GM20000 (cell line): ENCODE results near the gene GRID2.

Experiments
- DNase-seq: peaks from one replicate; pipeline ENCODE4 v3.0.0; 2012; ENCODE audit warnings: low spot score
- TF ChIP-seq, protein P1 (sequence below): IDR thresholded peaks from 2 replicates; pipeline ENCODE4 v1.5.1; 2012; ENCODE audit warnings: mild to moderate bottlenecking, control low read depth; ENCODE audit errors: extremely low read depth, missing control alignments

GRID2 gene

DNA sequence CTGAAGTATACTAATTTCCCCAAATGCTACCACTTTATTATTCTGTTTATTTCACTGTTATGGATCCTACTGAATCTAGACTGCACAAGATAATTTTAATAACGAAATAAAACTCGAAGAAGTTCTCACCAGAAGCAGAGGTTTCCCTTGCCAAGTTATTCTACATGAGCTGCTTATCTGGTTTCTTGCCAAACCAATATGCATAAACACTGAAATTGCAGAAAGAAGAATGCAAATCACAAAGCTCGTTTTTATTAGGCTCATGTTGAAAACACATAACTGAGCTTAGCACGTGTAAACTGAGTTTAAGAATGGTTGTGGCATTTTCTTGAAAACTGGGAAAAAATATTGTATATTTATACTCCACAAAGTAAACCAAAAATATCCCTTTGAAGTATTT lies 35.9 kb downstream of the GRID2 start:
- no peak for DNase-seq
- TF ChIP-seq, protein P1, sequence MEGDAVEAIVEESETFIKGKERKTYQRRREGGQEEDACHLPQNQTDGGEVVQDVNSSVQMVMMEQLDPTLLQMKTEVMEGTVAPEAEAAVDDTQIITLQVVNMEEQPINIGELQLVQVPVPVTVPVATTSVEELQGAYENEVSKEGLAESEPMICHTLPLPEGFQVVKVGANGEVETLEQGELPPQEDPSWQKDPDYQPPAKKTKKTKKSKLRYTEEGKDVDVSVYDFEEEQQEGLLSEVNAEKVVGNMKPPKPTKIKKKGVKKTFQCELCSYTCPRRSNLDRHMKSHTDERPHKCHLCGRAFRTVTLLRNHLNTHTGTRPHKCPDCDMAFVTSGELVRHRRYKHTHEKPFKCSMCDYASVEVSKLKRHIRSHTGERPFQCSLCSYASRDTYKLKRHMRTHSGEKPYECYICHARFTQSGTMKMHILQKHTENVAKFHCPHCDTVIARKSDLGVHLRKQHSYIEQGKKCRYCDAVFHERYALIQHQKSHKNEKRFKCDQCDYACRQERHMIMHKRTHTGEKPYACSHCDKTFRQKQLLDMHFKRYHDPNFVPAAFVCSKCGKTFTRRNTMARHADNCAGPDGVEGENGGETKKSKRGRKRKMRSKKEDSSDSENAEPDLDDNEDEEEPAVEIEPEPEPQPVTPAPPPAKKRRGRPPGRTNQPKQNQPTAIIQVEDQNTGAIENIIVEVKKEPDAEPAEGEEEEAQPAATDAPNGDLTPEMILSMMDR, result no peak

DNA sequence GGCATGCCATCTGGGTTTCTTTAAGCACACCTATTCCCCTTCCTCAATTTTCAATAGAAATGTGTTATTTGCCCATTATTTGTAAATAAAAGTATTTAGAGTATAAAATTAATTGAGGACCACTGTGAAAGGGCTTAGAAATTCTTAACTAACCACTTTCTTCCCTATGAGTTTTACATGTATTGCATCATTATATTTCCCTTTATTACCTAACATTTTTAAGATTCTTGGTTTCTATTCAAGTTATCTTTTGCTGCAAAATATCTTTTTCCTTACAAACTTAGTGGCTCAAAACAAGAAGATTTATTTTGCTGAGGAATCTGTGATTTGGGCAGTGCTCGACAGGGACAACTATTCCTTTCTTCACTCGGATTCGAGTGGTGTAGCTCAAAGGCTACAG lies 40.5 kb downstream of the GRID2 start:
- no peak for DNase-seq
- TF ChIP-seq, protein P1, result no peak

DNA sequence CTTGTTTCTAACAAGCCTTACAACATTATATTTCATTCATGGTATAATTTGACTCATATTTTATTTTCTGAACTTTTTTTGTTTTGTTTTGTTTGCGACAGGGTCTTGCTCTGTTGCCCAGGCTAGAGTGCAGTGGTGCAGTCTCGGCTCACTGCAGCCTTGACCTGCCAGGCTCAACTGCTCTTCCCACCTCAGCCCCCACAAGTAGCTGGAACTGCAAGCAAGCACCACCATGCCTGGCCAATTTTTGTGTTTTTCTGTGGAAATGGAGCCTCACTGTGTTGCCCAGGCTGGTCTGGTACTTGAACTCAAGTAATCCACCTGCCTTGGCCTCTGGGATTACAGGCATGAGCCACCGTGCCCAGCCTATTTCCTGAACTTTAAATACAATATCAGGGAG lies 42.5 kb downstream of the GRID2 start:
- no peak for DNase-seq

DNA sequence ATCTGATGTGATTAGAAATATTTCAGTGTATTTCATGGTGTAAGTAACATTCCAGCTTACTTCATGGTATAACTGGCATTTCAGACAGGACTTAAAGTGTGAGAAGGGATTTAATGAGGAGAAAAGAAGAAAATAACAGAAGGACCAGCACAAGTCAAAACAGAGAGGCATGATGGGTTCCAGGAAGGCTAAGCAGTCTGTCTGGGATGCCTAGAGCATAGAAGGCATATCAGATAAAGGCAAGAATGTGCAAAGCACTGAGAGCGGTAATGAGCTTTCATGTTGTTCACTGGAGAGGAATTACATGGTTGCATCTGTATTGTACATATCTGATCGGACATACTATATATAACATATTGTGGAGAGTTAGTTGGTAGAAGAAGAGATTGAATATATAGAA lies 54.2 kb downstream of the GRID2 start:
- DNase-seq, result no peak
- TF ChIP-seq, protein P1, result no peak

More for the DNA sequence above, 42.5 kb downstream of the GRID2 start:
- TF ChIP-seq, protein P1, result no peak

DNA sequence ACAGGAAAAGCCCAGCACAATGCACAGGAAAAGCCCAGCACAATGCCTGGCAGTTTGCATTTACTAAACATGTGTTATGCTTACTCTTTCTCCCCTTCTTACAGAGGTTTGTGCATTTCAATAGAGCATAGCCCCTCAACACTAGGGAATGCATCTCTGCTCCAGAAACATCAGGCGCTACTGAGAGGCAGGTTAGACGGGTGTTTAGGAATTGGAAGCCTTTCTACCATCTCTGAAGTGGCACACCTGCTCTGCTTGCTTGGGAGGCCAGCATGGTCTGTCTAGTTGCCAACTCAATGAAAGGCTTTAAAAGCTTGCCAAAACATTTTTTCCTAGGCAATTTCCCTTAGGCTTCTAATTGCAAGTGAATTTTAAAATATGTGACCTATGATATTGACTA lies 55.7 kb downstream of the GRID2 start:
- TF ChIP-seq, protein P1, result no peak
- DNase-seq, result no peak

DNA sequence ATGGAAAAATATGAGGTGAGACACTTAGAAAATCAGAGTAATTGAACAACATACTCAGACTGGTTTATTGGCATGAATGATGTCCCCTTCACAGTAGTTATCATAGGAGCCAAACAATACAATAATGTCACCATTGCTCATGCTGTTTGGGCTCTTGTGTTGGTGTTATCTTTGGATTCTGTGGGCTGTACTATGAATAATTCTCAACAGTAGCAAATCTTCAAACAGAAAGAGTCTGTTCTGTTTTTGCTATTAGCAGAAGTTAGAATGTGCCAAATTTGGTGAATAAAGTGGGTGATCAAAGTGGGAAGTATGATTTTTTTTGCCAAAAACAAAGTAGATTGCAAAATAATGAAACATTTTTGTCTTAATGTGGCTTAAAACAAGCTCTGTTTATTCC lies 58.3 kb downstream of the GRID2 start:
- TF ChIP-seq, protein P1, result no peak
- DNase-seq, result no peak

DNA sequence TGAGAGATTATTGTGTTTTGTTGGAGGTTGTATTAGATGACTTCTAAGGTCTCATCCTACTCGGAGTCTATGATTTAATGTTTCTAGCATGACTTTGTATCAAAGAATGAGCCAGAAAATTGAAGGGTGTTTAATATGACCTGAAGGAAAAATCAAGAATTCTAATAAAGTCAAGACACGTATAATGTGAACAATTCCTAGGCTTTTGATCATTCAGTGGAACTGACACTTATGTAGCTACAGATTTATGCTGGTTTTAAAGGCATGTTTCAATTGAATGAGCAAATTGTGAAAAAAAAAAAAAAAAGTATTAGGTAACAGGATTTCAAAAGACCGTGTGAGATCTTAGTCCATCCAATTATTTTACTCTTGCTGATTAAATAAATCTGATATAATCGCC lies 64.9 kb downstream of the GRID2 start:
- no peak for DNase-seq
- TF ChIP-seq, protein P1, result no peak
